HepG2 (cell line): ENCODE results near the gene CCNH. TPM values are rescaled to one million over a fixed set of nuclear protein-coding genes. Genes with fewer than 3 reads are reported as not detected.

Source experiments
- ARID5B ChIP-seq: IDR thresholded peaks from 2 replicates; pipeline ENCODE4 v1.4.0; 2020; ENCODE audit warnings: mild to moderate bottlenecking, missing genetic modification reagents
- CBFB ChIP-seq: sonication (generic); formaldehyde crosslinking; IDR thresholded peaks from 2 replicates; pipeline ENCODE4 v1.4.0; 2020; ENCODE audit warnings: missing genetic modification reagents
- CHD2 ChIP-seq: IDR thresholded peaks from 2 replicates; pipeline ENCODE4 v1.6.1; 2011; ENCODE audit warnings: low read depth, low read length, improper control_type of control experiment
- DR1 ChIP-seq: sonication (generic); formaldehyde crosslinking; IDR thresholded peaks from 2 replicates; pipeline ENCODE4 v1.8.0; 2021; ENCODE audit warnings: mild to moderate bottlenecking, missing genetic modification reagents, inconsistent platforms
- FUBP1 ChIP-seq: sonication (generic); formaldehyde crosslinking; IDR thresholded peaks from 2 replicates; pipeline ENCODE4 v1.5.1; 2020; ENCODE audit warnings: missing genetic modification reagents, mild to moderate bottlenecking, borderline replicate concordance
- NFAT5 ChIP-seq: sonication (generic); formaldehyde crosslinking; IDR thresholded peaks from 2 replicates; pipeline ENCODE4 v1.4.0; 2020; ENCODE audit warnings: missing genetic modification reagents
- PHF21A ChIP-seq: sonication (generic); formaldehyde crosslinking; IDR thresholded peaks from 2 replicates; pipeline ENCODE4 v1.5.0; 2020; ENCODE audit warnings: mild to moderate bottlenecking, missing genetic modification reagents
- TRIM24 ChIP-seq: sonication (generic); formaldehyde crosslinking; IDR thresholded peaks from 2 replicates; pipeline ENCODE4 v1.8.0; 2022; ENCODE audit warnings: mild to moderate bottlenecking, missing genetic modification reagents
- YEATS4 ChIP-seq: sonication (generic); formaldehyde crosslinking; IDR thresholded peaks from 2 replicates; pipeline ENCODE4 v1.4.0; 2020; ENCODE audit warnings: missing genetic modification reagents, borderline replicate concordance
- ZFP36L1 ChIP-seq: sonication (generic); formaldehyde crosslinking; IDR thresholded peaks from 2 replicates; pipeline ENCODE4 v1.8.0; 2022; ENCODE audit warnings: mild to moderate bottlenecking, missing genetic modification reagents, moderate library complexity
- ZNF33B ChIP-seq: sonication (generic); formaldehyde crosslinking; IDR thresholded peaks from 2 replicates; pipeline ENCODE4 v1.5.1; 2020; ENCODE audit warnings: mild to moderate bottlenecking, missing genetic modification reagents
- ZNF614 ChIP-seq: IDR thresholded peaks from 2 replicates; pipeline ENCODE4 v1.6.1; 2018; ENCODE audit warnings: missing biosample characterization, missing genetic modification reagents, inconsistent platforms, borderline replicate concordance
- ZNF75D ChIP-seq: sonication (generic); formaldehyde crosslinking; IDR thresholded peaks from 2 replicates; pipeline ENCODE4 v1.8.1; 2023; ENCODE audit warnings: missing genetic modification reagents, mild to moderate bottlenecking, borderline replicate concordance
- ZNF850 ChIP-seq: sonication (generic); formaldehyde crosslinking; conservative IDR thresholded peaks from 2 replicates; pipeline ENCODE4 v1.9.0; 2021; ENCODE audit warnings: mild to moderate bottlenecking, missing genetic modification reagents
- ZSCAN12 ChIP-seq: sonication (generic); formaldehyde crosslinking; IDR thresholded peaks from 2 replicates; pipeline ENCODE4 v1.9.0; 2021; ENCODE audit warnings: mild to moderate bottlenecking, missing genetic modification reagents
- ZSCAN25 ChIP-seq: sonication (generic); formaldehyde crosslinking; IDR thresholded peaks from 2 replicates; pipeline ENCODE4 v1.8.0; 2022; ENCODE audit warnings: mild to moderate bottlenecking, missing genetic modification reagents
- ZSCAN5A ChIP-seq: sonication (generic); formaldehyde crosslinking; IDR thresholded peaks from 2 replicates; pipeline ENCODE4 v1.8.0; 2022; ENCODE audit warnings: mild to moderate bottlenecking, missing genetic modification reagents, borderline replicate concordance
- polyA plus RNA-seq, 8 experiments: library from polyadenylated mRNA; depleted of rRNA in 3 of 8; stranded (reverse) in 7 of 8; unstranded in 1 of 8; fragments of >200 nt; fragmentation: Illumina TruSeq in 4 of 8; extraction: Trizol in 4 of 8; gene quantifications; 2 replicates each; pipeline versions ENCODE4 v1.2.1 to v1.2.3, GENCODE V29; 2011 to 2016; ENCODE audit warnings: low read depth in 4 of 8, missing spikeins in 1 of 8, mixed read lengths in 1 of 8; ENCODE audit not compliant: insufficient read depth in 1 of 8
- total RNA-seq, 5 experiments: library from RNA; depleted of rRNA; stranded (reverse); fragments of >200 nt; fragmentation: Illumina TruSeq; extraction: Trizol; gene quantifications; 2 replicates each; pipeline ENCODE4 v1.2.3, GENCODE V29; 2016; ENCODE audit warnings: low read depth in 1 of 5

The CCNH gene
- total and polyA plus RNA-seq, 2 of the 13 experiments (the other 11 are each of a cell fraction or from before 2014, with no cell fraction given): 42.5 to 94.3 TPM

- TF ChIP-seq TRIM24 (CRISPR knock-in tag) (no peak), ZSCAN5A (CRISPR knock-in tag) (peak; percentile 74; the same call in 1 of the 2 replicates), ZSCAN12 (CRISPR knock-in tag) (0 out of 2 replicates have a peak, but pooled peaks have one; percentile 55), ZFP36L1 (CRISPR knock-in tag) (no peak), ARID5B (CRISPR knock-in tag) (peak; percentile 53), CBFB (CRISPR knock-in tag) (no peak), NFAT5 (no peak), ZNF75D (no peak), ZNF614 (CRISPR knock-in tag) (0 out of 2 replicates have a peak, but pooled peaks have one; percentile 48), ZSCAN25 (no peak), YEATS4 (peak; percentile 30; the same call in 1 of the 2 replicates), ZNF33B (CRISPR knock-in tag) (no peak), ZNF850 (no peak), DR1 (CRISPR knock-in tag) (peak; percentile 55; the same call in 1 of the 2 replicates), CHD2 (peak; percentile 91), PHF21A (CRISPR knock-in tag) (peak; percentile 78), FUBP1 (CRISPR knock-in tag) (no peak)
These were observed at the start of gene CCNH (continued) for GRCh38 chr5:87412630-87413342.
